Measurements from ENCODE around the gene TERT. TPM values are rescaled to one million over a fixed set of nuclear protein-coding genes. Genes with fewer than 3 reads are reported as not detected.
"Not testable (repeated sequence)": the region's sequence is repeated elsewhere in the genome, so short reads cannot be mapped to it uniquely, and the experiment has no call there.

The TERT gene
- total and polyA plus RNA-seq, 2 of the 8 experiments (the other 6 are each of a cell fraction or from before 2014, with no cell fraction given): 13.1 to 23.1 TPM

- peaks cover 6 to 12% of the 10 kb centered on the region in 2 experiments for H4K20me1 ChIP-seq (replicated peaks in 1 of 2; ENCODE audit: control insufficient read depth in 1 of 2, insufficient read depth in 2 of 2, low read length in 2 of 2)
- not testable (repeated sequence) for H3K18ac ChIP-seq (ENCODE audit: extremely low read depth, low read length); H4K5ac ChIP-seq (ENCODE audit: insufficient read length, low read depth, low read length); H4K91ac ChIP-seq (replicated peaks; ENCODE audit: insufficient read length, low read length); H3K56ac ChIP-seq (replicated peaks; ENCODE audit: insufficient read length, low read depth, low read length); H3K27ac ChIP-seq (ENCODE audit: low read depth, low read length); H3K9ac ChIP-seq (replicated peaks in 1 of 4; ENCODE audit: extremely low read depth in 1 of 4, low read depth in 3 of 4, low read length in 3 of 4); H3K9me3 ChIP-seq (ENCODE audit: insufficient read depth in 2 of 2, low read depth in 1 of 2, low read length in 1 of 2); H3K4me1 ChIP-seq (replicated peaks in 1 of 4; ENCODE audit: control insufficient read depth in 3 of 4, insufficient read depth in 4 of 4, low read length in 3 of 4); H3K79me1 ChIP-seq (ENCODE audit: low read depth, low read length); H2AFZ ChIP-seq (ENCODE audit: low read length); H2BK120ac ChIP-seq (replicated peaks; ENCODE audit: low read depth, low read length); H3K14ac ChIP-seq (ENCODE audit: insufficient read length); H3K4ac ChIP-seq (replicated peaks; ENCODE audit: insufficient read length, low read depth, low read length); H3K4me3 ChIP-seq (ENCODE audit: extremely low read depth in 1 of 4, insufficient read depth in 2 of 4, low read depth in 3 of 4, low read length in 4 of 4); DNase-seq (ENCODE audit: low read depth in 1 of 2, low spot score in 2 of 2); H3K27me3 ChIP-seq (replicated peaks in 1 of 4; ENCODE audit: control insufficient read depth in 3 of 4, extremely low read depth in 1 of 4, insufficient read depth in 3 of 4, low read length in 3 of 4); H3K36me3 ChIP-seq (ENCODE audit: control insufficient read depth in 2 of 4, insufficient read depth in 4 of 4, low read length in 3 of 4); H2BK15ac ChIP-seq (ENCODE audit: low read length); H2BK20ac ChIP-seq (ENCODE audit: low read length); H2BK12ac ChIP-seq (ENCODE audit: low read depth, low read length); H2AK5ac ChIP-seq (ENCODE audit: low read depth, low read length); H4K8ac ChIP-seq (ENCODE audit: extremely low read depth, insufficient read depth, low read length); H3K4me2 ChIP-seq (ENCODE audit: insufficient read depth in 1 of 2, low read depth in 2 of 2, low read length in 2 of 2); H3K23ac ChIP-seq (ENCODE audit: insufficient read length); FAIRE-seq; H3K23me2 ChIP-seq (ENCODE audit: low read depth, low read length); H2BK5ac ChIP-seq (ENCODE audit: low read depth, low read length)
- H3K79me2 ChIP-seq (ENCODE audit: control insufficient read depth in 1 of 2, insufficient read depth in 2 of 2, low read length in 2 of 2): peaks cover 0 to 30% of the 10 kb centered on the region in 2 experiments; a peak in 3 of 4 replicates
- POLR2A ChIA-PET (ENCODE audit: partially characterized antibody): interaction anchor here (0.6 to 1.0 kb wide), 3 partner anchors 10 to 25 kb away, joined by 3 to 4 read pairs (median 3); partner anchors contain the start of gene TERT
- 95% methylated on average over 19 of the region's 27 CpGs; no CpG with 5 or more reads in 1 of the 2 experiments for WGBS, 2 experiments (ENCODE audit: extremely low coverage in 1 of 2, insufficient coverage in 1 of 2, insufficient read length in 1 of 2, insufficient replicate concordance in 2 of 2, low coverage in 1 of 2, low lambda C conversion rate in 2 of 2, missing lambda C conversion rate in 1 of 2)
- CTCF ChIA-PET (ENCODE audit: partially characterized antibody): interaction anchor here (0.6 to 1.6 kb wide), 8 partner anchors 9 to 184 kb away, joined by 3 to 5 read pairs (median 3); no protein-coding TSS in a partner anchor
Observed at GRCh38 chr5:1284336-1284970, 10.4 kb downstream of the TERT start.
